Mucosa of gallbladder (tissue), 1 donor: ENCODE measurements around the gene HNF1B. TPM values are rescaled to one million over a fixed set of nuclear protein-coding genes. Genes with fewer than 3 reads are reported as not detected.

Experiments used
- DNase-seq: peaks from one replicate; pipeline ENCODE4 v3.0.0-alpha.2; 2020; ENCODE audit warnings: low spot score
- total RNA-seq: library from RNA; stranded (reverse); gene quantifications from one replicate; pipeline ENCODE4 v1.2.1, GENCODE V29; 2021
- donor health status: DM: no; HTN: no; CAD: no.

Gene HNF1B
- total RNA-seq, 1 donor from 2014 or later = 142 TPM

- no peak for DNase-seq
Observed at GRCh38 chr17:37671824-37672547, 72.9 kb downstream of the HNF1B start.

- DNase-seq = no peak
Observed at GRCh38 chr17:37671028-37671823, 73.6 kb downstream of the HNF1B start.

DNA sequence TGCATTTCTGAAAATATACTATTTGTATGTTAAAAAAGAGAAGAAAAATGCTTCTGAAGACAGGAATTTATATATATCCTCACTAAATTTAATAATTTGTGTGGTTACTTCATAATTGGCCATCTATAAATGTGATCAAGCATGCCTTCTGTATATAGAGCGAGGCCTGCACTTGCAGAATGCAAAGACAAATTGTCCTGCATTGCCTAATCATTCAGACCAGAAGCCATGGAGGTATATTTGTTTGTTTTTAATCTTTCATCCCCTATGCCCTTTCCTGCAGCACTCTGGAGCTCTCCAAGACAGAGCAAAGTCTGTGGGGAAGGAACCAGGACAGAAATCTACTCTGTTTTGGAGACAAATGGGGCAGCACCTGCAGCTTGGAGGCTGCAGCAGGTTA is 77.8 kb downstream of the HNF1B start:
- no peak for DNase-seq

DNA sequence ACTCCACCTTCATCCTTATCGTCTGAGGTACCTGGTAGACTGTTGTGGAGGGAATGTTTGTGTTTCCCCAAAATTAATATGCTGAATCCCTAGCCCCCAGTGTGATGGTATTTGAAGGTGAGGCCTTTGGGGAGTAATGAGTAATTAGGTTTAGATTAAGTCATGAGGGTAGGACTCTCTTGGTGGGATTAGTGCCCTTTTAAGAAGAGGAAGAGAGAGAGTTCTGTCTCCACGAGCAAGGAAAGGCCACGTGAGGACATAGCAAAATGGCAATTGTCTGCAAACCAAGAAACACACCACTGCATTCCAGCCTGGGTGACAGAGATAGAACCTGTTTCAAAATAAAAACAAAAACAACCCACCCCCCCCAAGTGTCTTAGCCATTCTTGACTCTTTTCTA is 80.6 kb downstream of the HNF1B start:
- no peak for DNase-seq

DNA sequence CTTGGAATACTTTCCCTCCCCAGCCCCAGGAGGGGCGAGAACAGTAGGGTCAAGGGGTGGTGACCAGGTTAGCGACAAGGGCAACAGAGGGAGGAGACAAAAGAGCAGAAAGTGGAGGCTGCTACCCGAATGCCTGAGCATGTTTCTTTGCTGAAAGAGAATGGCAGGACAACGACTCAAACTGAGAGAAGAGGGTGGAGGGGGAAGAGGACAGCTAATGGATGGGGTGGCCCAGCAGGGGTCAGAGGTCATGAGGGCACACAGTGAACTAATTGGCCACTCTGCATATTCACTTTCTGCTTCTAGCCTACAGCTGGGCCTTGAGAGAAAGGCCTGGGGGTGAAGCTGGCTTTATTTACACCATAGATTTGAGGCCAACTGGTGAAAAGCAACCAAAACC is 82.5 kb downstream of the HNF1B start:
- no peak for DNase-seq

DNA sequence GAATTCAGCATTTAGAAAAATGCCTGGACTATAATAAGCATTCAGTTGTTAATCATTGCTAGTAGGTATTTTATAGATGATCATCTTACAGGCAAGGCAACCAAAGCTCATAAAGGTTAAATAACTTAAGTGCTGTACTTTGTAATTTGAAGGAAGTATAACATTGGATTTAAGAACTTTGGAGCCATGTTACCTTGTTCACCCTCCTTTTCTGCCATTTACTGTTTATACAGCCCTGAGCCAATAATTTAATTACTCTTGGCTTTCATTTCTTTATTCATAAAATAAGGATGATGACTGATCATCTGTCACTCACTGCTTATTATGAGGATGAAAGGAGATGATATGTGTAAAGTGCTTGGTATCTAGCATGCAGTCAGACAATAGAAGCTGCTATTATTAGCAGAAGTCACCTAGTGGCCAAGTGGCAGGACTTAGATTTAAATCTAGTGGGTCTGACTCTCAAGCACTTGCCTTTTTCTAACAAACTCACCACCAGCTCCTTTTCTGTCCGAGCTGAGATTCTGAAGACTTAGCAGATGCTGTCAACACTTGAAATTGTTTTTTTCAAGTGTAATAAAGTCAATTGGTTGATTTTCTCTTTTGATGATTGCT is 83.4 kb downstream of the HNF1B start:
- DNase-seq = no peak

- DNase-seq = no peak
Observed at GRCh38 chr17:37659925-37660324, 84.9 kb downstream of the HNF1B start.

GRCh38 chr17:37657202-37657601 is 87.7 kb downstream of the HNF1B start:
- DNase-seq = no peak

- no peak for DNase-seq
Observed at GRCh38 chr17:37651849-37652248, 93.0 kb downstream of the HNF1B start.

GRCh38 chr17:37650419-37651003 is 94.3 kb downstream of the HNF1B start:
- DNase-seq = peak; percentile 26

GRCh38 chr17:37648555-37648954 is 96.3 kb downstream of the HNF1B start:
- no peak for DNase-seq

DNA sequence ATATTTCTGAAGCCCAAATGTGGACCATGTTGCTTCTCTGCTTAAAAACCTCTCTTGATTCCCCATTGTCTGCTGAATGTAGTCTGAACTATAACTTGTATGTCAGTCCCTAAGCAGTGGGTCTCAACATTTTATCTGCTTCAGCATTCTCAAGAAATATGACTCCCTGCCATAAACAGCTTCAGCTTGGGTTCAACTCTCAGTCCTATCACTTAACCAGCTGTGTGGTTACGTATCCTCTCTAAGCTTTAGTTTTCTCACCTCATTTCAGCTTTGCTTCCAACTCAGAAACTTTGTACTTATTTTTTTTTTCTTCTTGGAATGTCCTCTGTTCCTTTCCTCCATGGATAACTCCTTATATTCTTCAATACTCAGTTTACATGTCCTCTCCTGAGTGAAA is 97.0 kb downstream of the HNF1B start:
- no peak for DNase-seq

GRCh38 chr17:37643869-37644268 is 101.0 kb downstream of the HNF1B start:
- DNase-seq = peak; percentile 11

GRCh38 chr17:37643118-37643766 is 101.6 kb downstream of the HNF1B start, which contains the start of gene DDX52:
Gene DDX52 (minus strand): TSS chr17:37643446. CDS start chr17:37643420, 26 bp downstream.
- DNase-seq = peak; percentile 94

GRCh38 chr17:37642681-37643080 is 102.2 kb downstream of the HNF1B start:
- no peak for DNase-seq

DNA sequence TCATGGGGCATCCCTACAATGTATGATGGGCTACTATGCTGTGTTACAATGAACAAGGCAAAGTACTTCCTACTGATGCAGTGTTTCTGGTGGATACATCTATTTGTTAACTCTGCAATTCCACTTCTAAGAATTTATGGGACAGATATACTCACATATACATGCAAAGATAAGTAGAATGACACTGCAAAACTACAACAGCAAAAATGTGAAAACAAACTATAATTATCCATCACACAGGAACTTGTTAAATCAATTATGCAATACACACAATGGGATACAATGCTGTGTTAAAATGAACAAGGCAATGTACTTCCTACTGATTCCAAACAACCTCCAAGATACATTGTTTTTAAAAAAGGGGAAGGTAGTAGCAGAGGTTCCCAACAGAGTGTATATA is 104.8 kb downstream of the HNF1B start:
- DNase-seq = no peak

GRCh38 chr17:37637956-37638355 is 106.9 kb downstream of the HNF1B start:
- DNase-seq = no peak

Other genes starting within 250 kb of the HNF1B start
- gene SYNRG, start 135.6 kb downstream of the HNF1B start, total RNA-seq = 42.1 TPM
- 21.7 TPM for gene DDX52, start 101.6 kb downstream of the HNF1B start, total RNA-seq
- gene TBC1D3K, start 179.4 kb upstream of the HNF1B start, total RNA-seq = not detected
- 19.7 TPM for gene TBC1D3L, start 244.0 kb upstream of the HNF1B start, total RNA-seq